ENCODE measurements around the gene FNDC11.

The FNDC11 gene

GRCh38 chr20:63525971-63526370 lies 28.0 kb upstream of the FNDC11 start:
- no peak for DNase-seq

- no peak for DNase-seq
Measured at GRCh38 chr20:63527184-63527583, 26.8 kb upstream of the FNDC11 start.

- DNase-seq, result no peak
Measured at GRCh38 chr20:63529180-63529860, 24.6 kb upstream of the FNDC11 start.

- DNase-seq, result no peak
Measured at GRCh38 chr20:63529861-63530787, 23.8 kb upstream of the FNDC11 start.

DNA sequence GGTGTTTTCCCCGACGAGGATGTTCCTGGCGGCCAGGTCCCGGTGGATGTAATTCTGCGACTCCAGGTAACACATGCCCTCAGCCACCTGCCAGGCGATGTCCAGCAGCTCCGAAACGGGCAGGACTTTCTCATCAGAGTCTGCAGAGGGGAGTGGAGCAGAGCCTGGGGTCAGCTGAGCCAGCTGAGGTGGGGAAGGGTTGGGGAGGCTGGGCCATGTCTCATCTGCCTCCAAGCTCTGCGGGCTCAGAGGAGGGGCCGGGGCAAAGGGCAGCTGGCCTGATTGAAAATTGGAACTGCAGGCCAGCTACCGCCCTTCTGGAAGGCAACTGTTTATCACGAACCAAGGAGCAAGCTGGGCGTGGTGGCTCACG lies 23.2 kb upstream of the FNDC11 start:
- DNase-seq, result no peak

DNA sequence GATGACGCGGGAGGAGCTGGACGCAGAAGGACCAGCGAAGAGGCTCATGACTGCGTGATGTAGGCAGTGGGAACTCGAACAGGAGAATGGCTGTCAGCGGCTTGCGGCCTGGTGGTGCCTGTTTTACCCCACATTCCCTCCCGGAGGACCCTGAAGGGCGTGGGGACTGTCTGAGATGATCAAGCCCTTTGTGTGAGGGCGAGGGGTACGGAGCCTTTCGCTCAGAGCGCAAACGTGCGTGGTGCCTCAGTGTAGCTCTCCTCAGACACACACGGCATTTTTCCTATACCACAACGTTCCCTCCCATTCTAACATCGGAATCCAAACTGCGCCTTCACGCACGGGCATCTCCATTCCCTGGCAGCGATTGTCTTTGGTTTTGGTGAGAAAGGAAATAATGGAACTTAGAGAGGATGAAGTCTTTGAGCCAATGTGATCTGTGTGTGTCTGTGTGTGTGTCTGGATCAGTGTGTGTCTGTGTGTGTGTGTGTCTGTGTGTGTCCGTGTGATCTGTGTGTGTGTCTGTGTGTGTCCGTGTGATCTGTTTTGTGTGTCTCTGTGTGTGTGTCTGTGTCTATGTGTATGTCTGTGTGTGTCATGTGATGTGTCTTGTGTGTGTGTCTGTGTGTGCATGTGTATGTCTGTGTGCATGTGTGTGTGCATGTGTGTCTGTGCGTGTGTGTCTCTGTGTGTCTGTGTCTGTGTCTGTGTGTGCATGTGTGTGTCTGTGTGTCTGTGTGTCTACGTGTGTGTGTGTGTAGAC lies 22.1 kb upstream of the FNDC11 start:
- DNase-seq, result no peak

GRCh38 chr20:63532449-63532971 lies 21.4 kb upstream of the FNDC11 start:
- no peak for DNase-seq

DNA sequence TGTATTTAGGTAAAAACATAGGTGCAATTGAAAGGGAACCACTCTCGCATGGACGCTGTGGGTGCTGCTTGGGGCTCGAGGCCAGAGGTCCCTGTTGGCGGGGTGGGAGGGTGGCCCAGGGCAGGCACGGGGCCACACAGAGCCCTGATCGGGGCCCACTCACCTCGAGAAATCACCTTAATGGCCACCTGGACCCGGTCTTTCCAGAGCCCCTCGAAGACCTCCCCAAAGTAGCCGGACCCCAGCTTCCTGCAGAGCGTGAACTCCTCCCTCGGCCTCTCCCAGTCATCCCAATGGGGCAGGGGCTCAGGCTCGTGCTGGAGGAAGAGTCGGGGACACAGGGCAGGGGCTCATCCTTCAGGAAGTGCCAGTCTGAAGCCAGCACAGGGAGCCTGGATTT lies 20.6 kb upstream of the FNDC11 start:
- DNase-seq, result no peak

DNA sequence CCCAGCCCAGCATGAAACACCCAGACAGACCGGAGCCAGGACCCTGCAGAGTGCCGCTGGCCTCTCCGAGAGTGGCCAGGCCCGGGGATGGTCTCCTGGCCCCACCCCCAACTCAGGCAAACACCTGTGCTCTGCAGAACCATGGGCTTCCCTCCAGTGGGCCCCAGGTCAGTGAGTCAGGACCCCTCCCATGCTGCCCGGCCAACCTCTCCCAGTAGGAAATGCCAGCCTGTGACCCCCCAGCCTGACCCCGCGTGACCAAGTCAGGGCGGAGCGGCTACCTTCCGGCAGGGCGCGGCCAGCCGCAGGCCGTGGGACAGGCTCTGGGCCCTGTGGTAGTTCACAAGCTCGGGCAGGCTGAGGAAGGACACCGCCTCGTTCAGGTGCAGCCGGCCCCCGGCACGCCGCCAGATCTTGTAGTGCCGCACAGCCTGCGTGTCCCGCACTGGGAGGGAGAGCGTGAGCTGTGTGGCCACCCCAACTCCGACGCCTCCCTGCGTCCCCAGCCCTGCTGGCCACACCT lies 20.0 kb upstream of the FNDC11 start:
- DNase-seq, result no peak

- no peak for DNase-seq
Measured at GRCh38 chr20:63534427-63534830, 19.5 kb upstream of the FNDC11 start.

GRCh38 chr20:63534831-63535651 lies 18.9 kb upstream of the FNDC11 start:
- no peak for DNase-seq

- no peak for DNase-seq
Measured at GRCh38 chr20:63536241-63536977, 17.6 kb upstream of the FNDC11 start.

DNA sequence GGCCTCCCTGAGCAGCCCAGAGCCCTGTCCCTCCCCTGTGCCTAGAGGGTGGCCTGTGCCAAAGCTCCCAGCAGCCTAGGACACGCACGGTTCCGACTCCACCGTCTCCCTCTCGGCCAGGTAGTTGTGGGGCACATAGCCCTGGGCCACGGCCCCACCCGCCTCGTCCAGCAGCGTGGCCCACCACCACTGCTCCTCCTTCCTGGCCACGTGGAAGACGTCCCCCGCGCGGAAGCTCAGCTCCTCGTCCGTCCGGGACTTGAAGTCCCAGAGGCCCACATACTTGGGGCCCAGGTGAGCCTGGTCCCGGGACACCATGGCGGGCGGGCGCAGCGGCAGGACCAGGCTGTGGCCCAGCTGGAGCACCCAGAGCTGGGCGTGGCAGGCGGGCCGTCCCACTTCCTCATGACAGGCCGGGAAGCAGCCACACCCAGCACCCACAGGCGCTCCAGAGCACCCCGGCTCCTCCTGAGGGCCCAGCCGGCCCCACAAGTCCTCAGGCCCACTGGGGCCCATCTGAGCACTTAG lies 16.9 kb upstream of the FNDC11 start, which contains the start of gene PTK6:
Gene PTK6 (minus strand): TSS at position 380 of the 528 bp plus-strand sequence. CDS start 62 bp downstream, at position 318.
- DNase-seq, result no peak

DNA sequence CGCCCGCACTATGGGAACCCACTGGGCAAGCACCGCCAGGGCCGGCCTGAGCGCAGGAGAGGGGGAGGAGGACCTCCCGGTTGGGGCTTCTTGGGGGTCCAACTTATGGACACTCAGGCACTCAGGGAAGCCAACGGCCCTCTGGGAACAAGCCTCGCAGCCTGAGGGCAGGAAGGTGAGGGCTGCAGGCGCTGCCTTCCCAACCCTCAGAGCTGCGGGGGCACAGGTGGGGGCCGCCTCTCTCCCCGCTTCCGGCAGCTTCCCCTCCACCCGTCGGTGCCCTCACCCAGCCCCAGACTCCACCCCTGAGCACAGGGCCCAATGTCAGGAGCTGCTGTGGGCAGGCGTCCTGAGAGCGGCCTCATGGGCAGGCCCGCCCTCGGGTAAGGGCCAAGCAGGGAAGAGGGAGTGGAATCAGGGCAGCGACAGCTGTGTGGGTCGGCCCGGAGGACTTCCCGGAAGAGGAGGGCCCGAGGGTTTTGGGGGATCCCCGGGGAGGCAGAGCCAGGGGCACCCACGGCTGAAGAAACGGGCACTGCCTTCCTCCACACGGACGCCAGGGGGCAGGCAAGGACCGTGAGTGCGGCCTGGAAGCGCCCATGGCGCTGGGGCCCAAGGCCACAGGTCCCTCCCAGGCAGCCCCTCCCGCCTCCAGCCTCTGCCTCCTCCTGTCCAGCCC lies 16.3 kb upstream of the FNDC11 start:
- DNase-seq, result peak; percentile 51

GRCh38 chr20:63538204-63539091 lies 15.5 kb upstream of the FNDC11 start:
- no peak for DNase-seq

- DNase-seq, result no peak
Measured at GRCh38 chr20:63539092-63539430, 14.9 kb upstream of the FNDC11 start.

- DNase-seq, result no peak
Measured at GRCh38 chr20:63539441-63540370, 14.3 kb upstream of the FNDC11 start.

All from NCI-H446 treated with DMSO at 0.1 percent for 48 hours (cell line).